Epithelial cell of umbilical artery (primary cell): ENCODE results near the gene SPRR5. TPM values are rescaled to one million over a fixed set of nuclear protein-coding genes. Genes with fewer than 3 reads are reported as not detected.

ENCODE experiments used
- total RNA-seq: library from RNA; depleted of rRNA; stranded (reverse); fragments of >200 nt; gene quantifications from 2 replicates; pipeline ENCODE4 v1.2.3, GENCODE V29; 2014

The SPRR5 gene
- total RNA-seq = not detected in 2 replicates

GRCh38 chr1:152946651-152947256 lies at the start of gene SPRR5:
SPRR5 (plus strand) TSS chr1:152947206; CDS start chr1:152948555, 1,349 bp downstream.

GRCh38 chr1:152907686-152908601 lies 39.1 kb upstream of the SPRR5 start, which contains the start of gene IVL:
IVL (plus strand) TSS chr1:152908546; CDS start chr1:152909798, 1,252 bp downstream.

GRCh38 chr1:152970495-152970894 lies 23.5 kb downstream of the SPRR5 start, which contains the start of gene SPRR4:
SPRR4 (plus strand) TSS chr1:152970648; CDS start chr1:152971891, 1,243 bp downstream.

GRCh38 chr1:152983743-152984142 lies 36.7 kb downstream of the SPRR5 start, which contains the start of gene SPRR1A:
SPRR1A (plus strand) TSS chr1:152984081; CDS start chr1:152985231, 1,150 bp downstream.

Other genes starting within 250 kb of the SPRR5 start
- gene LCE2A, start 248.9 kb upstream of the SPRR5 start, total RNA-seq = not detected in 2 replicates
- not detected in 2 replicates for gene LCE4A, start 239.0 kb upstream of the SPRR5 start, total RNA-seq
- not detected in 2 replicates for gene KPRP, start 189.2 kb upstream of the SPRR5 start, total RNA-seq
- gene LCE1F, start 172.1 kb upstream of the SPRR5 start, total RNA-seq = not detected in 2 replicates
- not detected in 2 replicates for gene LCE1E, start 160.9 kb upstream of the SPRR5 start, total RNA-seq
- gene LCE1D, start 150.5 kb upstream of the SPRR5 start, total RNA-seq = not detected in 2 replicates
- not detected in 2 replicates for gene LCE1C, start 140.6 kb upstream of the SPRR5 start, total RNA-seq
- gene LCE1B, start 135.2 kb upstream of the SPRR5 start, total RNA-seq = not detected in 2 replicates
- gene LCE1A, start 119.7 kb upstream of the SPRR5 start, total RNA-seq = not detected in 2 replicates
- gene LCE6A, start 104.3 kb upstream of the SPRR5 start, total RNA-seq = not detected in 2 replicates
- gene LCE7A, start 87.2 kb upstream of the SPRR5 start, total RNA-seq = not detected in 2 replicates
- gene SMCP, start 68.9 kb upstream of the SPRR5 start, total RNA-seq = not detected in 2 replicates
- not detected in 2 replicates for gene IVL, start 38.7 kb upstream of the SPRR5 start, total RNA-seq
- gene SPRR4, start 23.4 kb downstream of the SPRR5 start, total RNA-seq = not detected in 2 replicates
- gene SPRR1A, start 36.9 kb downstream of the SPRR5 start, total RNA-seq = not detected in 2 replicates
- gene SPRR3, start 54.5 kb downstream of the SPRR5 start, total RNA-seq = not detected in 2 replicates
- not detected in 2 replicates for gene SPRR1B, start 84.0 kb downstream of the SPRR5 start, total RNA-seq
- not detected in 2 replicates for gene SPRR2D, start 93.9 kb downstream of the SPRR5 start, total RNA-seq
- gene SPRR2A, start 110.3 kb downstream of the SPRR5 start, total RNA-seq = not detected in 2 replicates
- gene SPRR2B, start 124.4 kb downstream of the SPRR5 start, total RNA-seq = not detected in 2 replicates
- gene SPRR2E, start 147.3 kb downstream of the SPRR5 start, total RNA-seq = not detected in 2 replicates
- gene SPRR2F, start 166.3 kb downstream of the SPRR5 start, total RNA-seq = not detected in 2 replicates
- gene SPRR2G, start 203.7 kb downstream of the SPRR5 start, total RNA-seq = not detected in 2 replicates